Measurements from ENCODE around the gene RYR1.

DNA sequence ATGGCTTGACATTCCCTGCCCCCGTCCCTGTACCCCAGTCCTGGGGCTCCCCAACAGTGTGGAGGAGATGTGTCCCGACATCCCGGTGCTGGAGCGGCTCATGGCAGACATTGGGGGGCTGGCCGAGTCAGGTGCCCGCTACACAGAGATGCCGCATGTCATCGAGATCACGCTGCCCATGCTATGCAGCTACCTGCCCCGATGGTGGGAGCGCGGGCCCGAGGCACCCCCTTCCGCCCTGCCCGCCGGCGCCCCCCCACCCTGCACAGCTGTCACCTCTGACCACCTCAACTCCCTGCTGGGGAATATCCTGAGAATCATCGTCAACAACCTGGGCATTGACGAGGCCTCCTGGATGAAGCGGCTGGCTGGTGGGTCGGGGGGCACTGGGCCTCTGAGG lies 83.8 kb downstream of the RYR1 start:
- TF ChIP-seq EP300 (IDR thresholded peaks at IDR 0.05) = no peak
- TF ChIP-seq, protein P1, sequence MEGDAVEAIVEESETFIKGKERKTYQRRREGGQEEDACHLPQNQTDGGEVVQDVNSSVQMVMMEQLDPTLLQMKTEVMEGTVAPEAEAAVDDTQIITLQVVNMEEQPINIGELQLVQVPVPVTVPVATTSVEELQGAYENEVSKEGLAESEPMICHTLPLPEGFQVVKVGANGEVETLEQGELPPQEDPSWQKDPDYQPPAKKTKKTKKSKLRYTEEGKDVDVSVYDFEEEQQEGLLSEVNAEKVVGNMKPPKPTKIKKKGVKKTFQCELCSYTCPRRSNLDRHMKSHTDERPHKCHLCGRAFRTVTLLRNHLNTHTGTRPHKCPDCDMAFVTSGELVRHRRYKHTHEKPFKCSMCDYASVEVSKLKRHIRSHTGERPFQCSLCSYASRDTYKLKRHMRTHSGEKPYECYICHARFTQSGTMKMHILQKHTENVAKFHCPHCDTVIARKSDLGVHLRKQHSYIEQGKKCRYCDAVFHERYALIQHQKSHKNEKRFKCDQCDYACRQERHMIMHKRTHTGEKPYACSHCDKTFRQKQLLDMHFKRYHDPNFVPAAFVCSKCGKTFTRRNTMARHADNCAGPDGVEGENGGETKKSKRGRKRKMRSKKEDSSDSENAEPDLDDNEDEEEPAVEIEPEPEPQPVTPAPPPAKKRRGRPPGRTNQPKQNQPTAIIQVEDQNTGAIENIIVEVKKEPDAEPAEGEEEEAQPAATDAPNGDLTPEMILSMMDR (IDR thresholded peaks at IDR 0.05) = no peak

Measured in gastroesophageal sphincter (tissue), 3 donors.